ENCODE results near the gene PCID2. TPM values are rescaled to one million over a fixed set of nuclear protein-coding genes. Genes with fewer than 3 reads are reported as not detected.
A peak's percentile ranks its signal among the peaks of the same experiment; 100 is the strongest.

Gene PCID2
- total RNA-seq, 1 donor from 2014 or later: 59.7 TPM

DNA sequence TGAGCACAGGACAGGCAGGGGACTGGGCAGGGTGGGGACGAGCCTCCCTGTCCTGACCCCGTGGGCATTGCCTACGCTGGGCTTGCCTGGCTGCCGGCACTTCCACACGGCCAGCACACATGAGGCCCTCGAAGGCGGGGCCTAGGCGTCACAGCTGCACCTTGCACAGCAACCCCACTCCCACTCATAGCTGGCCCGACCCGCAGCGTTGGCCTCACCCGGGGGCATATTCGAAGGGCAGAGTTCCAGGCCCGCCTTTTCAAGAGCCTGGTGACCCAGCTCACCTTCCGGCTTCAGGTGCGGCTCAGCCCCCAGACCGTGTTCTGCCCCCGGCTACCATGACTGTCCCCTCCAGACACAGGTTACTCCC, 66.9 kb downstream of the PCID2 start:
- Mint-ChIP-seq H3K36me3 (no peaks in the 10 kb centered on the region), H3K4me3 (no peak overlapping the region), H3K27ac (no peak overlapping the region), H3K27me3 (peaks cover 9% of the 10 kb centered on the region), H3K9me3 (no peaks in the 10 kb centered on the region), H3K4me1 (ENCODE audit: unreplicated experiment) (no peaks in the 10 kb centered on the region)
- TF ChIP-seq, protein P1, sequence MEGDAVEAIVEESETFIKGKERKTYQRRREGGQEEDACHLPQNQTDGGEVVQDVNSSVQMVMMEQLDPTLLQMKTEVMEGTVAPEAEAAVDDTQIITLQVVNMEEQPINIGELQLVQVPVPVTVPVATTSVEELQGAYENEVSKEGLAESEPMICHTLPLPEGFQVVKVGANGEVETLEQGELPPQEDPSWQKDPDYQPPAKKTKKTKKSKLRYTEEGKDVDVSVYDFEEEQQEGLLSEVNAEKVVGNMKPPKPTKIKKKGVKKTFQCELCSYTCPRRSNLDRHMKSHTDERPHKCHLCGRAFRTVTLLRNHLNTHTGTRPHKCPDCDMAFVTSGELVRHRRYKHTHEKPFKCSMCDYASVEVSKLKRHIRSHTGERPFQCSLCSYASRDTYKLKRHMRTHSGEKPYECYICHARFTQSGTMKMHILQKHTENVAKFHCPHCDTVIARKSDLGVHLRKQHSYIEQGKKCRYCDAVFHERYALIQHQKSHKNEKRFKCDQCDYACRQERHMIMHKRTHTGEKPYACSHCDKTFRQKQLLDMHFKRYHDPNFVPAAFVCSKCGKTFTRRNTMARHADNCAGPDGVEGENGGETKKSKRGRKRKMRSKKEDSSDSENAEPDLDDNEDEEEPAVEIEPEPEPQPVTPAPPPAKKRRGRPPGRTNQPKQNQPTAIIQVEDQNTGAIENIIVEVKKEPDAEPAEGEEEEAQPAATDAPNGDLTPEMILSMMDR (conservative IDR thresholded peaks at IDR 0.05): no peak
- peak; percentile 67 for DNase-seq (ENCODE audit: extremely low spot score, unreplicated experiment)

DNA sequence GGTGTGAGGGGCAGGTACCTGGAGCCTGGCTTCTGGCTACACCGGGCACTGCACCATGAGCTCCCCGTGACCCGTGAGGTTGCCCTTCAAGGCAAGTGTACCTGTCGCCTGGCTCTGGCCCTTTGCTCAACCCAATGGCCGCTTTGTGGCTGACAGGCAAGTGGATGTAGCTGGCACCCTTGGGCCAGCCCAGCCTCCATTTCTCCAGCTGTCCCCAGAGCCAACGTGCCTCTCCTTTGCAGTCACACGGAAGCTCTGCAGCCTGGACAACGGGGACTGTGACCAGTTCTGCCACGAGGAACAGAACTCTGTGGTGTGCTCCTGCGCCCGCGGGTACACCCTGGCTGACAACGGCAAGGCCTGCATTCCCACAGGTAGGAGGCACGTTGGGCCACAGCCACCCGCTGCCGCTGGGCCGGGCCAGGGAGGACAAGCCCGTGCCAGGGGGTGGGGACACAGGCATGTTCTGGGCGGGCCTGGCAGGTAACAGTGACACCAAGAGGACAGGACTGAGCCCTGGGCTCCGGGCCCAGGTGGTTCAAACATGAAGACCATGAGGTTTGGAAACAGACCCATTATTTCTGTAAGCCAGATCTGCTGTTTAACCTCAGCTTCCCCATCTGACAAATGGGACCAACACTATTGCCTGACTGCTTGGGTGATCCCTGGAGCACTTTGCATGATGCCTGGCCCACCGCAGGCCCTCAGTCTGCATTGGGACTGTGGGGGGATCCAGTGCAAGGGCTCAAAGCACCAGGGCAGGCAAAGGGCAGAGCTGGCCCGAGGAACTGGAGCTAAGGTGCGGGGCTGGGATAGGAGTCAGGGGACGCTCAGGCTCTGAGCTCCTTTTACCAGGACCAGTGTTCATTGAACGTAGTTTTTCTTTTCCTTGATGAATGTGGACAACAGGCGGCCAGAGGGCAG, 67.5 kb downstream of the PCID2 start:
- DNase-seq (ENCODE audit: extremely low spot score, unreplicated experiment): peak; percentile 64
- no peaks in the 10 kb centered on the region for H3K4me1 Mint-ChIP-seq (ENCODE audit: unreplicated experiment)
- TF ChIP-seq, protein P1 (conservative IDR thresholded peaks at IDR 0.05): no peak
- no peak overlapping the region for H3K4me3 Mint-ChIP-seq
- H3K36me3 Mint-ChIP-seq: no peaks in the 10 kb centered on the region
- no peaks in the 10 kb centered on the region for H3K9me3 Mint-ChIP-seq
- H3K27ac Mint-ChIP-seq: no peak overlapping the region
- H3K27me3 Mint-ChIP-seq: peaks cover 9% of the 10 kb centered on the region

DNA sequence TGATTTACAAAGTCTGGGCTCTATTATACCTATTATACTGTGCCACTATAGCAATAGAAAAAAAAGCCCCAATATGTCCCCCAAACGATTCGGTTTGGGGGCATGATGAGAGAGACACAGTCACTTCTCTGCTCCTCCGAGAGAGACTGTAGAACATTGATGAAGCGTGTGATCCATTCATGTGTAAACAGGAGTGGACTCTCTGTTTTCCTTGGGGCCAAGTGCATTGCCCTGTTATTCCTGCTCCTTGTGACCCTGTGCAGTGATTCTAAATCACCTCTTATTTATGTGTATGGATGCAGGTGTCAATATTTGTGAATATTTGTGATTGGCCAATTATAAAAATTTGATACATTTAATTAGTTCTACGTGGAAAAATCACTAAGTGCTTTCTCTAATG, 68.9 kb downstream of the PCID2 start:
- no peak for DNase-seq (ENCODE audit: extremely low spot score, unreplicated experiment)
- peaks cover 9% of the 10 kb centered on the region for H3K27me3 Mint-ChIP-seq
- no peaks in the 10 kb centered on the region for H3K4me1 Mint-ChIP-seq (ENCODE audit: unreplicated experiment)
- no peaks in the 10 kb centered on the region for H3K9me3 Mint-ChIP-seq
- TF ChIP-seq, protein P1 (conservative IDR thresholded peaks at IDR 0.05): no peak
- no peak overlapping the region for H3K4me3 Mint-ChIP-seq
- H3K36me3 Mint-ChIP-seq: no peaks in the 10 kb centered on the region
- H3K27ac Mint-ChIP-seq: no peak overlapping the region

DNA sequence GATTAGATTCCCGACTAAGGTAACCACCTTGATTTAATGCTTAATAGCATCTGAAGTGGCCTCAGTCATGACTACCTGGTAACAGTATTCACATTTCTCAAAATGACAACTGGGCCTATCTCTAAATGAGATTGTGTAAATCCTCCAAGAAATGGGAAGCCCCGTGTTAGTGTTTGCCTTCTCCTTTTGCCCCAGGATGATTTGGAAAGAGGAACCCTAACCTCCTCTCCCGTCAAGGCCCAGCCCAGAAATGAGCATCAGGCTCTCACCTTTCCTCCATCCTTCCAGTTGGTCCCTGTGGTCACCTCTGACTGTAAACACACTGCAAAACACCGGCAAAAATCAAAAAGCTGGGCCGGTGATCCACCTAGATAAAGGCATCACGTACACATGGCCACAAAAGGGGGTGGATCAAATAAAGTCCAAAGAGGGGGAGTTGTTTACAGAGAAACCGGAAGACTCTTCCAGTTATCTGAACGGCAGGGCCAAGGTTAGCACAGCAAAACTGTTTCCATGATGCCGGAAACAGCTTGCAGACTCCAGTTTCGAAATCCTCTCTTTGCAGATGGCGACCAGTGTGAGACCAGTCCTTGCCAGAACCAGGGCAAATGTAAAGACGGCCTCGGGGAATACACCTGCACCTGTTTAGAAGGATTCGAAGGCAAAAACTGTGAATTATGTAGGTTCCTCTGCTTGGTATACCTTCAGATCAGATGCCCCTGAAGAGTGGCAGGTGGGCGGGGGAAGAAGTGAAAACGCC, 69.5 kb downstream of the PCID2 start:
- Mint-ChIP-seq H3K36me3 (no peaks in the 10 kb centered on the region), H3K4me3 (no peak overlapping the region), H3K27me3 (peaks cover 9% of the 10 kb centered on the region), H3K4me1 (ENCODE audit: unreplicated experiment) (no peaks in the 10 kb centered on the region), H3K27ac (no peak overlapping the region), H3K9me3 (no peaks in the 10 kb centered on the region)
- peak; percentile 18 for DNase-seq (ENCODE audit: extremely low spot score, unreplicated experiment)
- TF ChIP-seq, protein P1 (conservative IDR thresholded peaks at IDR 0.05): no peak

DNA sequence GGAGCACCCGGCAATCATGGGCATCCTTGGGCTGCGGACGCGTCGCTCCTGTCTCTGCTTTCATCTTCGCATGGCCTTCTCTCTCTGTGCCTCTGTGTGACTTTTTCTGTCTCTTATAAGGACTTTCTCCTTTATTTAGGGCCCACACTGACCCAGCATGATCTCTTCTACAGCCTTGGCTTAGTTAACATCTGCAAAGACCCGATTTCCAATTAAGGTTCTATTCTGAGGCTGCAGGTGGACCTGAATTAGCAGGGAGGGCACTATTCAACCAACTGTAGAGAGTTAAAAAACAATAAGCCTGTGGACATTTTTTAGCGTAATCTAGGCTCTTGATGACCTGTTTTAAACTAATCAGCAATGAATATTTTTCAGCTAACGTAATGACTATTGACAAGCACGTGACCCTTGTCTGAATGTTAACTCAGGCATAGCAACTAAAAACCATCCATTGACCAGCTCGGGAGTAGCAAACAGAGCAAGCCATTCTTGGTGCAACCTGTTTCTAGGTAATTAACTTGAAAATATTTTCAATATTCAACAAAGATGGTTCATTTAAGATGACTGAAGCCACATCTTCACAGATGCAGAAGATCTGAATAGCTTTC, 70.7 kb downstream of the PCID2 start:
- peak; percentile 24 for DNase-seq (ENCODE audit: extremely low spot score, unreplicated experiment)

More for the DNA sequence above, 70.7 kb downstream of the PCID2 start:
- H3K27ac Mint-ChIP-seq: peak overlapping the region; percentile 29
- TF ChIP-seq, protein P1 (conservative IDR thresholded peaks at IDR 0.05): no peak
- H3K36me3 Mint-ChIP-seq: no peaks in the 10 kb centered on the region
- H3K4me1 Mint-ChIP-seq (ENCODE audit: unreplicated experiment): no peaks in the 10 kb centered on the region
- H3K27me3 Mint-ChIP-seq: peaks cover 9% of the 10 kb centered on the region
- no peak overlapping the region for H3K4me3 Mint-ChIP-seq
- no peaks in the 10 kb centered on the region for H3K9me3 Mint-ChIP-seq

All from type B pancreatic cell (in vitro differentiated cells).